Sigmoid colon (tissue), 4 donors: ENCODE measurements around the gene SPPL3.

Experiments
- EP300 ChIP-seq, 4 donors: sonication (generic); formaldehyde crosslinking; IDR thresholded peaks; one replicate each; pipeline ENCODE4 v1.6.1; 2017; ENCODE audit warnings: antibody characterized with exemption in 4 of 4
- TF ChIP-seq, protein P1 (sequence below), 4 experiments: fragments of 450-650 bp in 3 of 4; fragments of 200-600 bp in 1 of 4; IDR thresholded peaks; one replicate each; pipeline ENCODE4 v1.5.1; 2016 to 2019; ENCODE audit warnings: antibody characterized with exemption in 4 of 4, mild to moderate bottlenecking in 3 of 4, moderate library complexity in 2 of 4

DNA sequence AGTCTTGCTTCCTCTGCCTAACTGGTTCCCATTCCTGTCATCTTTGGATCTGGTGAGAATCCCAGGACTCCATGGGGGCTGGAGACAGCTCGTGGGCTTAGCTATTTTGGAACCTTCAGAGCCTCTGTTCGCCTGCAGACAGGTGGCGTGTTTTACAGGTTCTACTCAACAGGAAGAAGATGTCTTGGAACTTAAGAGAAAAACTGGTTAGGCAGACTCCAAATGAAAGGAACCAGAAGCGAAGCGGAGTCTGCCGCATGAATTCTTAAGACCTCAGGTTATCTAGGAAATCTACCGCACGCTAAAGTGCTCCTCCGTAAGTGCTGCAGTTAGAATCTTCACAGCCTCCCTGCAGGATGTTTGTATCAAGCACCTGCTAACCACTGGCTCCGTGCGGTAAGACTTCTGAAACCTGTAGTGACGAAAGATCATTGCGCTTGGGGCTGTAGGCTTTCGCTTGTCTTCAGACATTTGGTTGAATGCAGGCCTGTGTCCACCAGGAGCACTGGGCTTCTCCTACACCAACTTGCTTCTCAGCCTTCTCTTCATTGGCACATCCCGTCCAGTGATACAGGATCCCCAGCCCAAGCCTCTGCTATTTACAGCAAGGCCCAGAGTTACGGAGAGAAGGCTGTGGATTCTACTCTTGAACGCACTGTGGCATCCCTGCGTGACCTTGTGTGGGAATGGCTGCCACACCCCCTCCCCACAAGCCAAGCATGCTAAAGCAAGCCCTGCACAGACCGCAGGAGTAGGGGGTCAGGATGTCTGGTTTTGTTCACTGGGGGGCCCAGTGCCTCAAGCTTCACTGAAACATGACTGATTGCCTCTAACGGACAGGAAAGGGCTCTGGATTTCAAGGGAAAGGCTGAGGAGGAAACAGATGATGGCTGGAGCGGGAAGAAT is 143.6 kb downstream of the SPPL3 start:
- no peak for TF ChIP-seq EP300 (IDR thresholded peaks at IDR 0.05)
- TF ChIP-seq, protein P1, sequence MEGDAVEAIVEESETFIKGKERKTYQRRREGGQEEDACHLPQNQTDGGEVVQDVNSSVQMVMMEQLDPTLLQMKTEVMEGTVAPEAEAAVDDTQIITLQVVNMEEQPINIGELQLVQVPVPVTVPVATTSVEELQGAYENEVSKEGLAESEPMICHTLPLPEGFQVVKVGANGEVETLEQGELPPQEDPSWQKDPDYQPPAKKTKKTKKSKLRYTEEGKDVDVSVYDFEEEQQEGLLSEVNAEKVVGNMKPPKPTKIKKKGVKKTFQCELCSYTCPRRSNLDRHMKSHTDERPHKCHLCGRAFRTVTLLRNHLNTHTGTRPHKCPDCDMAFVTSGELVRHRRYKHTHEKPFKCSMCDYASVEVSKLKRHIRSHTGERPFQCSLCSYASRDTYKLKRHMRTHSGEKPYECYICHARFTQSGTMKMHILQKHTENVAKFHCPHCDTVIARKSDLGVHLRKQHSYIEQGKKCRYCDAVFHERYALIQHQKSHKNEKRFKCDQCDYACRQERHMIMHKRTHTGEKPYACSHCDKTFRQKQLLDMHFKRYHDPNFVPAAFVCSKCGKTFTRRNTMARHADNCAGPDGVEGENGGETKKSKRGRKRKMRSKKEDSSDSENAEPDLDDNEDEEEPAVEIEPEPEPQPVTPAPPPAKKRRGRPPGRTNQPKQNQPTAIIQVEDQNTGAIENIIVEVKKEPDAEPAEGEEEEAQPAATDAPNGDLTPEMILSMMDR (IDR thresholded peaks at IDR 0.05) = no peak
